H9 (cell line): Measurements from ENCODE around the gene NLRP1. TPM values are rescaled to one million over a fixed set of nuclear protein-coding genes. Genes with fewer than 3 reads are reported as not detected.

Experiments
- DNase-seq: peaks from one replicate; pipeline ENCODE4 v3.0.0-alpha.2; 2017
- H2AFZ ChIP-seq: one replicate; pipeline ENCODE4 v1.6.1; 2013; ENCODE audit warnings: mild to moderate bottlenecking, low read length, control low read depth, moderate library complexity
- H2AK5ac ChIP-seq: 2 replicates; pipeline ENCODE4 v1.6.1; 2013; ENCODE audit warnings: low read length, control low read depth, mixed read lengths; ENCODE audit not compliant: insufficient read length
- H2BK120ac ChIP-seq: one replicate; pipeline ENCODE4 v1.6.1; 2013; ENCODE audit warnings: low read depth, mild to moderate bottlenecking, low read length, control low read depth, inconsistent platforms; ENCODE audit not compliant: poor library complexity, severe bottlenecking
- H2BK12ac ChIP-seq: 2 replicates; pipeline ENCODE4 v1.6.1; 2013; ENCODE audit warnings: low read length, control low read depth, mixed read lengths, low read depth; ENCODE audit not compliant: insufficient read length
- H2BK15ac ChIP-seq: 2 replicates; pipeline ENCODE4 v1.6.1; 2013; ENCODE audit warnings: low read depth, low read length, control low read depth
- H2BK20ac ChIP-seq: one replicate; pipeline ENCODE4 v1.6.1; 2013; ENCODE audit warnings: low read depth, mild to moderate bottlenecking, low read length, control low read depth, inconsistent platforms; ENCODE audit not compliant: poor library complexity, severe bottlenecking
- H2BK5ac ChIP-seq: 2 replicates; pipeline ENCODE4 v1.6.1; 2013; ENCODE audit warnings: low read length, control low read depth, mixed read lengths; ENCODE audit not compliant: insufficient read length
- H3K14ac ChIP-seq: 2 replicates; pipeline ENCODE4 v1.6.1; 2013; ENCODE audit warnings: low read length, control low read depth; ENCODE audit not compliant: insufficient read depth
- H3K18ac ChIP-seq: 2 replicates; pipeline ENCODE4 v1.6.1; 2013; ENCODE audit warnings: low read depth, mild to moderate bottlenecking, mixed read lengths, low read length, control low read depth; ENCODE audit not compliant: insufficient read length
- H3K23ac ChIP-seq: 2 replicates; pipeline ENCODE4 v1.6.1; 2013; ENCODE audit warnings: low read length, control low read depth, mixed read lengths, low read depth; ENCODE audit not compliant: insufficient read length
- H3K23me2 ChIP-seq: 2 replicates; pipeline ENCODE4 v1.6.1; 2013; ENCODE audit warnings: low read depth, mild to moderate bottlenecking, mixed read lengths, low read length, control low read depth; ENCODE audit not compliant: insufficient read length, poor library complexity, severe bottlenecking
- H3K27ac ChIP-seq: 2 replicates; pipeline ENCODE4 v1.5.1; 2013; ENCODE audit warnings: low read length, control low read depth, mixed read lengths, low read depth; ENCODE audit not compliant: insufficient read length
- H3K27me3 ChIP-seq: 2 replicates; pipeline ENCODE4 v1.6.1; 2013; ENCODE audit warnings: low read length, control low read depth, inconsistent platforms; ENCODE audit not compliant: insufficient read depth
- H3K4ac ChIP-seq: 2 replicates; pipeline ENCODE4 v1.6.1; 2013; ENCODE audit warnings: low read depth, mild to moderate bottlenecking, control low read depth, inconsistent platforms, low read length, moderate library complexity
- H3K4me1 ChIP-seq: 2 replicates; pipeline ENCODE4 v1.6.1; 2013; ENCODE audit warnings: low read length, control low read depth, inconsistent platforms; ENCODE audit not compliant: insufficient read depth
- H3K4me2 ChIP-seq: 2 replicates; pipeline ENCODE4 v1.6.1; 2013; ENCODE audit warnings: low read length, control low read depth, mixed read lengths; ENCODE audit not compliant: insufficient read length, insufficient read depth
- H3K56ac ChIP-seq: 2 replicates; pipeline ENCODE4 v1.6.1; 2013; ENCODE audit warnings: low read depth, mild to moderate bottlenecking, mixed read lengths, low read length, control low read depth; ENCODE audit not compliant: insufficient read length
- H3K79me1 ChIP-seq: 2 replicates; pipeline ENCODE4 v1.6.1; 2013; ENCODE audit warnings: low read depth, mild to moderate bottlenecking, moderate library complexity, low read length, control low read depth, inconsistent platforms; ENCODE audit not compliant: insufficient read depth, poor library complexity, severe bottlenecking
- H3K79me2 ChIP-seq: 2 replicates; pipeline ENCODE4 v1.6.1; 2013; ENCODE audit warnings: low read length, control low read depth, inconsistent platforms; ENCODE audit not compliant: insufficient read depth
- H3K9ac ChIP-seq: 2 replicates; pipeline ENCODE4 v1.6.1; 2013; ENCODE audit warnings: low read length, control low read depth, mixed read lengths; ENCODE audit not compliant: insufficient read length; ENCODE audit errors: extremely low read depth
- H3K9me3 ChIP-seq: one replicate; pipeline ENCODE4 v1.6.1; 2013; ENCODE audit warnings: low read depth, low read length, inconsistent platforms; ENCODE audit not compliant: control insufficient read depth
- H3T11ph ChIP-seq: one replicate; pipeline ENCODE4 v1.6.1; 2013; ENCODE audit warnings: mild to moderate bottlenecking, low read length, control low read depth, inconsistent platforms
- H4K20me1 ChIP-seq: one replicate; pipeline ENCODE4 v1.6.1; 2013; ENCODE audit not compliant: control insufficient read depth, insufficient read length, insufficient read depth
- H4K5ac ChIP-seq: 2 replicates; pipeline ENCODE4 v1.6.1; 2013; ENCODE audit warnings: low read depth, mild to moderate bottlenecking, mixed read lengths, low read length, control low read depth; ENCODE audit not compliant: insufficient read length
- H4K8ac ChIP-seq: replicated peaks from 2 replicates; pipeline ENCODE4 v1.6.1; 2013; ENCODE audit warnings: low read length, control low read depth, mixed read lengths, low read depth; ENCODE audit not compliant: insufficient read length
- H4K91ac ChIP-seq: 2 replicates; pipeline ENCODE4 v1.6.1; 2013; ENCODE audit warnings: low read depth, mild to moderate bottlenecking, moderate library complexity, mixed read lengths, low read length, control low read depth; ENCODE audit not compliant: insufficient read length
- H3K27ac Mint-ChIP-seq, 3 experiments: 2 replicates in 2 of 3; 3 replicates in 1 of 3; pipeline ENCODE4 v1.8.0; 2020 to 2021; ENCODE audit warnings: mixed read lengths in 3 of 3, mild to moderate bottlenecking in 1 of 3, moderate library complexity in 1 of 3
- H3K27me3 Mint-ChIP-seq: 2 replicates; pipeline ENCODE4 v1.8.0; 2021; ENCODE audit warnings: low read depth, mild to moderate bottlenecking, moderate library complexity, mixed read lengths
- H3K36me3 Mint-ChIP-seq, 3 experiments: 2 replicates in 2 of 3; 3 replicates in 1 of 3; pipeline ENCODE4 v1.8.0; 2020 to 2021; ENCODE audit warnings: low read depth in 3 of 3, mixed read lengths in 3 of 3; ENCODE audit not compliant: insufficient read depth in 1 of 3
- H3K4me1 Mint-ChIP-seq, 2 experiments: 2 replicates each; pipeline ENCODE4 v1.8.0; 2020; ENCODE audit warnings: mixed read lengths in 2 of 2
- H3K4me3 Mint-ChIP-seq, 2 experiments: 2 replicates in 1 of 2; 3 replicates in 1 of 2; pipeline ENCODE4 v1.8.0; 2020 to 2021; ENCODE audit warnings: mild to moderate bottlenecking in 2 of 2, mixed read lengths in 2 of 2, moderate library complexity in 1 of 2
- H3K9me3 Mint-ChIP-seq, 2 experiments: 2 replicates in 1 of 2; 3 replicates in 1 of 2; pipeline ENCODE4 v1.8.0; 2020; ENCODE audit warnings: mild to moderate bottlenecking in 2 of 2, mixed read lengths in 2 of 2, moderate library complexity in 1 of 2
- WGBS: extraction: QIAGEN DNeasy Blood & Tissue Kit; methylation state at CpG from one replicate; pipeline ENCODE4 v1.1.7; 2013; ENCODE audit warnings: missing lambda C conversion rate, low lambda C conversion rate, mixed read lengths; ENCODE audit not compliant: insufficient read length; ENCODE audit errors: extremely low coverage; 5-methylcytosine and 5-hydroxymethylcytosine counted together
- total RNA-seq: library from RNA; stranded (reverse); gene quantifications from 2 replicates; pipeline ENCODE4 v1.2.1, GENCODE V29; 2021
- TF ChIP-seq, protein P1 (sequence below): fragments of 200-600 bp; sonication (generic); conservative IDR thresholded peaks from 3 replicates; pipeline ENCODE4 v1.8.0; 2021; ENCODE audit warnings: antibody characterized with exemption, mild to moderate bottlenecking

The NLRP1 gene
- total RNA-seq, 1 experiment from 2014 or later: 12.1 TPM

- no peak overlapping the region for H3K14ac ChIP-seq
- H3K27ac ChIP-seq: no peak overlapping the region
- H2BK15ac ChIP-seq: no peak overlapping the region
- H2AFZ ChIP-seq: no peak overlapping the region
- no peaks in the 10 kb centered on the region for H3K36me3 Mint-ChIP-seq
- H3K27me3 Mint-ChIP-seq: peaks cover 22% of the 10 kb centered on the region
- H3K27ac Mint-ChIP-seq: no peak overlapping the region
- H2AK5ac ChIP-seq: no peak overlapping the region
- H4K91ac ChIP-seq: no peak overlapping the region
- H3K9me3 ChIP-seq: no peaks in the 10 kb centered on the region
- no peak overlapping the region for H2BK120ac ChIP-seq
- H3T11ph ChIP-seq: no peak overlapping the region
- no peaks in the 10 kb centered on the region for H3K4me1 ChIP-seq
- H3K23ac ChIP-seq: no peak overlapping the region
- no peak overlapping the region for H2BK5ac ChIP-seq
- TF ChIP-seq, protein P1, sequence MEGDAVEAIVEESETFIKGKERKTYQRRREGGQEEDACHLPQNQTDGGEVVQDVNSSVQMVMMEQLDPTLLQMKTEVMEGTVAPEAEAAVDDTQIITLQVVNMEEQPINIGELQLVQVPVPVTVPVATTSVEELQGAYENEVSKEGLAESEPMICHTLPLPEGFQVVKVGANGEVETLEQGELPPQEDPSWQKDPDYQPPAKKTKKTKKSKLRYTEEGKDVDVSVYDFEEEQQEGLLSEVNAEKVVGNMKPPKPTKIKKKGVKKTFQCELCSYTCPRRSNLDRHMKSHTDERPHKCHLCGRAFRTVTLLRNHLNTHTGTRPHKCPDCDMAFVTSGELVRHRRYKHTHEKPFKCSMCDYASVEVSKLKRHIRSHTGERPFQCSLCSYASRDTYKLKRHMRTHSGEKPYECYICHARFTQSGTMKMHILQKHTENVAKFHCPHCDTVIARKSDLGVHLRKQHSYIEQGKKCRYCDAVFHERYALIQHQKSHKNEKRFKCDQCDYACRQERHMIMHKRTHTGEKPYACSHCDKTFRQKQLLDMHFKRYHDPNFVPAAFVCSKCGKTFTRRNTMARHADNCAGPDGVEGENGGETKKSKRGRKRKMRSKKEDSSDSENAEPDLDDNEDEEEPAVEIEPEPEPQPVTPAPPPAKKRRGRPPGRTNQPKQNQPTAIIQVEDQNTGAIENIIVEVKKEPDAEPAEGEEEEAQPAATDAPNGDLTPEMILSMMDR: no peak
- H3K79me2 ChIP-seq: no peaks in the 10 kb centered on the region
- H4K8ac ChIP-seq: no peak overlapping the region
- no peak overlapping the region for H3K4ac ChIP-seq
- no peak overlapping the region for H2BK12ac ChIP-seq
- H3K4me2 ChIP-seq: no peak overlapping the region
- H3K79me1 ChIP-seq: no peaks in the 10 kb centered on the region
- H2BK20ac ChIP-seq: no peak overlapping the region
- no peaks in the 10 kb centered on the region for H4K20me1 ChIP-seq
- H3K56ac ChIP-seq: no peak overlapping the region
- no CpG with 5 or more reads among the region's 5 CpGs for WGBS
- no peak for DNase-seq
- peaks cover 2% of the 10 kb centered on the region; the same call in 1 of the 2 replicates for H3K27me3 ChIP-seq
- no peaks in the 10 kb centered on the region for H3K23me2 ChIP-seq
- peaks cover 8 to 13% of the 10 kb centered on the region in 2 experiments for H3K4me1 Mint-ChIP-seq
- no peak overlapping the region for H3K4me3 Mint-ChIP-seq
- H3K9ac ChIP-seq: no peak overlapping the region
- no peak overlapping the region for H3K18ac ChIP-seq
- H3K9me3 Mint-ChIP-seq: no peaks in the 10 kb centered on the region
- no peak overlapping the region for H4K5ac ChIP-seq
These were observed 78.0 kb downstream of the NLRP1 start for GRCh38 chr17:5506307-5506706.
